ENCODE data around the gene APOBEC3F.

Gene APOBEC3F

DNA sequence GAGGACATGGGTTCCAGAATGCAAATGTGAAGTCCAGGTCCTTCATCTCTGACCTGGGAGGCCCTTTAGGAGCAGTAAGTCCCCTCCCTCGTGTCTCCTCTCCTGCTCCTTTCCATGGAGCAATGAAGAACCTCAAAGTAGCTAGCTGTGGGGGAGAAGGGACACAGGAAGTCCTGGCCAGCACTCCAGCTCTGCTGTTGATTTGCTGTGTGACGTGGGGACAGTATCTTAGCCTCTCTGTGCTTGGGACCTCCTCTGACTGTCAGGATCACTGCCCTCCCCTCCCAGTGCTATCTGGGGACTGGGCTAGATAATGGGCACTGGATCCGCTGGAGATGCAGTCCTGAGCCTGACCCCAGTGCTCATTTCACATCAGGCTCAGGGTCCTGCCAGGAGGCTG, 55.3 kb downstream of the APOBEC3F start:
- ATAC-seq: no peak

- ATAC-seq: no peak
These were observed 56.7 kb downstream of the APOBEC3F start, which contains the start of gene APOBEC3H for GRCh38 chr22:39097098-39098020. Gene APOBEC3H (plus strand): TSS chr22:39097244. CDS start chr22:39100279, 3,035 bp downstream.

DNA sequence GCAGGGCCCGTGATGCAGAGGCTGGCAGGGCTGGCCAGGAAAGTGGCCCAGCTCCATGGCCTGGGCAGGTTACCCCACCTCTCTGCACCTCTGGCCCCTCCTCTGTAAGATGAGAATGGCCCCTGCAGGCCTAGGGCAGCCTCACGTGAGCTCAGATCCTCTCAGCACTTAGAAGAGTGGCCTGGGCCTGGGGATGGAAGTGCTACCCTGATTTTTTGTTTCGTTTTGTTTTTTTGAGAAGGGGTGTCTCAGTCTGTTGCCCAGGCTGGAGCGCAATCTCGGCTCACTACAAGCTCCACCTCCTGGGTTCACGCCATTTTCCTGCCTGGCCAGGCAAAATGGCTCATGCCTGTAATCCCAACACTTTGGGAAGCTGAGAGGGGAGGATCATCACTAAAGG, 57.4 kb downstream of the APOBEC3F start:
- ATAC-seq: no peak

GRCh38 chr22:39098576-39098975, 57.9 kb downstream of the APOBEC3F start:
- no peak for ATAC-seq

GRCh38 chr22:39101226-39101625, 60.6 kb downstream of the APOBEC3F start:
- ATAC-seq: no peak

GRCh38 chr22:39103431-39103830, 62.8 kb downstream of the APOBEC3F start:
- ATAC-seq: no peak

Measured in activated CD4-positive, CD25-positive, alpha-beta regulatory T cell treated with anti-CD3 and anti-CD28 coated beads, Interleukin-2, amount 50 U/mL, for 24 hours (primary cell).